Ishikawa (cell line): ENCODE data around the gene CLEC11A.

Source experiments
- CEBPB ChIP-seq: IDR thresholded peaks from 2 replicates; pipeline ENCODE4 v1.6.1; 2012
- CREB1 ChIP-seq: IDR thresholded peaks from 2 replicates; pipeline ENCODE4 v1.6.1; 2012; ENCODE audit warnings: low read depth
- EGR1 ChIP-seq: IDR thresholded peaks from 2 replicates; pipeline ENCODE4 v1.6.1; 2012
- EP300 ChIP-seq: IDR thresholded peaks from 2 replicates; pipeline ENCODE4 v1.6.1; 2012; ENCODE audit warnings: borderline replicate concordance
- FOXM1 ChIP-seq: IDR thresholded peaks from 2 replicates; pipeline ENCODE4 v1.6.1; 2012; ENCODE audit warnings: low read depth, borderline replicate concordance
- MAX ChIP-seq: IDR thresholded peaks from 2 replicates; pipeline ENCODE4 v1.6.1; 2012
- NFIC ChIP-seq: IDR thresholded peaks from 2 replicates; pipeline ENCODE4 v1.6.1; 2012
- RAD21 ChIP-seq: IDR thresholded peaks from 2 replicates; pipeline ENCODE4 v1.6.1; 2012; ENCODE audit warnings: low read depth
- REST ChIP-seq: IDR thresholded peaks from 2 replicates; pipeline ENCODE4 v1.6.1; 2012; ENCODE audit warnings: low read depth, mild to moderate bottlenecking
- TAF1 ChIP-seq: IDR thresholded peaks from 2 replicates; pipeline ENCODE4 v1.6.1; 2012; ENCODE audit warnings: low read depth, mild to moderate bottlenecking
- TCF12 ChIP-seq: IDR thresholded peaks from 2 replicates; pipeline ENCODE4 v1.6.1; 2012; ENCODE audit warnings: low read depth
- TEAD4 ChIP-seq: IDR thresholded peaks from 2 replicates; pipeline ENCODE4 v1.6.1; 2012
- USF1 ChIP-seq: IDR thresholded peaks from 2 replicates; pipeline ENCODE4 v1.6.1; 2012
- YY1 ChIP-seq: IDR thresholded peaks from 2 replicates; pipeline ENCODE4 v1.6.1; 2012; ENCODE audit warnings: low read depth
- ZBTB7A ChIP-seq: IDR thresholded peaks from 2 replicates; pipeline ENCODE4 v1.6.1; 2012; ENCODE audit warnings: low read depth

Gene CLEC11A

GRCh38 chr19:50702871-50703829, 20.0 kb upstream of the CLEC11A start:
- no peak for TF ChIP-seq EGR1
- no peak for TF ChIP-seq MAX

- TF ChIP-seq TEAD4 (no peak), RAD21 (peak; percentile 45)
These were observed 19.0 kb upstream of the CLEC11A start for GRCh38 chr19:50703915-50704796.

- TF ChIP-seq RAD21 (peak; percentile 53), CREB1 (no peak)
These were observed 17.6 kb upstream of the CLEC11A start for GRCh38 chr19:50705422-50706019.

GRCh38 chr19:50706387-50706786, 16.8 kb upstream of the CLEC11A start:
- no peak for TF ChIP-seq CREB1
- TF ChIP-seq CEBPB = no peak
- TF ChIP-seq TEAD4 = no peak
- no peak for TF ChIP-seq TCF12
- TF ChIP-seq NFIC = no peak
- TF ChIP-seq EP300 = no peak
- TF ChIP-seq EGR1 = no peak
- TF ChIP-seq FOXM1 = no peak
- TF ChIP-seq USF1 = no peak
- no peak for TF ChIP-seq YY1

- no peak for TF ChIP-seq USF1
- TF ChIP-seq ZBTB7A = no peak
- no peak for TF ChIP-seq REST
- TF ChIP-seq RAD21 = no peak
- no peak for TF ChIP-seq TEAD4
- no peak for TF ChIP-seq TCF12
- TF ChIP-seq MAX = no peak
- TF ChIP-seq NFIC = no peak
- TF ChIP-seq CREB1 = no peak
These were observed 14.8 kb upstream of the CLEC11A start for GRCh38 chr19:50708179-50708879.

- TF ChIP-seq CEBPB (no peak), MAX (no peak), YY1 (no peak), TCF12 (no peak), USF1 (no peak), EP300 (no peak), EGR1 (no peak), TAF1 (no peak), CREB1 (no peak), RAD21 (no peak), ZBTB7A (no peak), FOXM1 (no peak), NFIC (no peak), REST (no peak), TEAD4 (no peak)
These were observed 13.1 kb upstream of the CLEC11A start for GRCh38 chr19:50710094-50710493.
